ENCODE results near the gene ODAD3.
A peak's percentile ranks its signal among the peaks of the same experiment; 100 is the strongest.
"Not testable (repeated sequence)": the region's sequence is repeated elsewhere in the genome, so short reads cannot be mapped to it uniquely, and the experiment has no call there.

Gene ODAD3

GRCh38 chr19:11401808-11402543 lies 32.9 kb downstream of the ODAD3 start:
- DNase-seq = no peak

GRCh38 chr19:11400798-11401197 lies 34.1 kb downstream of the ODAD3 start:
- no peak for DNase-seq

GRCh38 chr19:11399667-11400066 lies 35.3 kb downstream of the ODAD3 start:
- no peak for DNase-seq

GRCh38 chr19:11397089-11397610 lies 37.8 kb downstream of the ODAD3 start:
- DNase-seq = no peak

- DNase-seq = no peak
Measured at GRCh38 chr19:11390933-11391680, 43.8 kb downstream of the ODAD3 start.

GRCh38 chr19:11390359-11390758 lies 44.6 kb downstream of the ODAD3 start:
- DNase-seq = no peak

GRCh38 chr19:11387162-11388034 lies 47.5 kb downstream of the ODAD3 start:
- DNase-seq = no peak

GRCh38 chr19:11384778-11385129 lies 50.2 kb downstream of the ODAD3 start:
- DNase-seq = no peak

GRCh38 chr19:11383706-11384048 lies 51.2 kb downstream of the ODAD3 start:
- no peak for DNase-seq

- DNase-seq = no peak
Measured at GRCh38 chr19:11382898-11383705, 51.8 kb downstream of the ODAD3 start.

- peak; percentile 95 for DNase-seq
Measured at GRCh38 chr19:11380653-11381537, 54.0 kb downstream of the ODAD3 start.

GRCh38 chr19:11379857-11380350 lies 55.0 kb downstream of the ODAD3 start:
- DNase-seq = no peak

GRCh38 chr19:11379269-11379845 lies 55.6 kb downstream of the ODAD3 start:
- not testable (repeated sequence) for DNase-seq

- peak; percentile 46 for DNase-seq
Measured at GRCh38 chr19:11378319-11379189, 56.4 kb downstream of the ODAD3 start.

- DNase-seq = no peak
Measured at GRCh38 chr19:11377756-11378155, 57.2 kb downstream of the ODAD3 start.

- DNase-seq = peak; percentile 70
Measured at GRCh38 chr19:11377237-11377636, 57.7 kb downstream of the ODAD3 start.

GRCh38 chr19:11375143-11375948 lies 59.6 kb downstream of the ODAD3 start:
- peak; percentile 49 for DNase-seq

GRCh38 chr19:11374433-11375142 lies 60.3 kb downstream of the ODAD3 start, which contains the start of gene SWSAP1:
Gene SWSAP1 (plus strand): TSS chr19:11374666. CDS start chr19:11374681, 15 bp downstream.
- DNase-seq = peak; percentile 97

Data from NCI-H226 (cell line).